Karpas-422 (cell line): ENCODE measurements around the gene RAET1G. TPM values are rescaled to one million over a fixed set of nuclear protein-coding genes. Genes with fewer than 3 reads are reported as not detected.
"Not testable (repeated sequence)": the region's sequence is repeated elsewhere in the genome, so short reads cannot be mapped to it uniquely, and the experiment has no call there.

Source experiments
- DNase-seq: peaks from one replicate; pipeline ENCODE4 v3.0.0-alpha.2; 2015
- H2AFZ ChIP-seq: fragments of 200-600 bp; sonication (generic); 2 replicates; pipeline ENCODE4 v1.6.1; 2014; ENCODE audit warnings: antibody characterized with exemption, low read length, mixed read lengths
- H3K27ac ChIP-seq: fragments of 200-600 bp; sonication (generic); 2 replicates; pipeline ENCODE4 v1.5.1; 2014; ENCODE audit warnings: mild to moderate bottlenecking, low read length, moderate library complexity
- H3K27me3 ChIP-seq: fragments of 200-600 bp; sonication (generic); 2 replicates; pipeline ENCODE4 v1.6.1; 2014; ENCODE audit warnings: low read length, mixed read lengths
- H3K36me3 ChIP-seq: fragments of 200-600 bp; sonication (generic); 2 replicates; pipeline ENCODE4 v1.6.1; 2014; ENCODE audit warnings: low read length, mixed read lengths; ENCODE audit not compliant: insufficient read depth
- H3K4me1 ChIP-seq: fragments of 200-600 bp; sonication (generic); 2 replicates; pipeline ENCODE4 v1.6.1; 2014; ENCODE audit warnings: mild to moderate bottlenecking, low read length, mixed read lengths
- H3K4me2 ChIP-seq: fragments of 200-600 bp; sonication (generic); 2 replicates; pipeline ENCODE4 v1.6.1; 2014; ENCODE audit warnings: low read length, low read depth, mild to moderate bottlenecking; ENCODE audit not compliant: poor library complexity, severe bottlenecking
- H3K4me3 ChIP-seq: fragments of 200-600 bp; sonication (generic); 2 replicates; pipeline ENCODE4 v1.5.1; 2014; ENCODE audit warnings: mild to moderate bottlenecking, antibody characterized with exemption, low read length, mixed read lengths
- H3K79me2 ChIP-seq: fragments of 200-600 bp; sonication (generic); 2 replicates; pipeline ENCODE4 v1.6.1; 2014; ENCODE audit warnings: mild to moderate bottlenecking, low read length, mixed read lengths
- H3K9ac ChIP-seq: fragments of 200-600 bp; sonication (generic); 2 replicates; pipeline ENCODE4 v1.6.0; 2014; ENCODE audit warnings: low read length
- H3K9me2 ChIP-seq: fragments of 200-600 bp; sonication (generic), shearing (Covaris generic); replicated peaks from 2 replicates; pipeline ENCODE4 v1.6.0; 2014; ENCODE audit warnings: mild to moderate bottlenecking, low read length, moderate library complexity; ENCODE audit not compliant: insufficient read depth
- H3K9me3 ChIP-seq: fragments of 300-700, 200-600 bp; sonication (generic); 2 replicates; pipeline ENCODE4 v1.6.1; 2014; ENCODE audit warnings: low read length, mixed read lengths
- H4K20me1 ChIP-seq: fragments of 200-600 bp; sonication (generic); 2 replicates; pipeline ENCODE4 v1.6.1; 2014; ENCODE audit warnings: mild to moderate bottlenecking, antibody characterized with exemption, low read length, low read depth; ENCODE audit not compliant: insufficient read depth
- total RNA-seq: library from RNA; depleted of rRNA; stranded (reverse); fragments of >200 nt; shearing (Covaris generic); gene quantifications from 2 replicates; pipeline ENCODE4 v1.2.3, GENCODE V29; 2014; ENCODE audit warnings: low replicate concordance

RAET1G gene
- total RNA-seq, 1 experiment from 2014 or later, result not detected

DNA sequence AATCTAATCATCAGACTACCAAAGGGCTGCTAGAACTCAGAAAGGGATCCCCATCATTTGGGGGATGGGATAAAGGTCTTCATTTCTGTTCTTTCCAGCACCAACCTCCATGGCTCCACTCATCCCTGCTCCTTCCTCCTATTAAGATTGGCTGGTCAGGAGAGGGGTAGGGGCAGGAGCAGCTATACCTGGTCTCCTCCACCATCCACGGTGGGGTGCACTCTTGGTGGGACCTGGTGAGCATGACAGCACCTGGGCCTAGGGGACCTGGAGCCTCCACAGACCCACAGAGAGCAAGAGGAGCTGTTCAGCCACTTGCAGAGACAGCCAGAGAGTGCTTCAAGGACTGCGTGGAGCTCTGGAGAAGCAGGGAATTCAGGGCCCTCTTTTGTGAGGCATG is 12.7 kb upstream of the RAET1G start:
- Histone ChIP-seq H3K79me2 (no peaks in the 10 kb centered on the region), H2AFZ (no peak overlapping the region), H3K36me3 (no peaks in the 10 kb centered on the region), H3K4me1 (peaks cover 23% of the 10 kb centered on the region), H3K9me3 (no peaks in the 10 kb centered on the region), H3K27me3 (peaks cover 4% of the 10 kb centered on the region; the same call in 1 of the 2 replicates), H3K9ac (no peak overlapping the region), H3K27ac (no peak overlapping the region), H3K4me3 (no peak overlapping the region), H4K20me1 (no peaks in the 10 kb centered on the region), H3K9me2 (no peaks in the 10 kb centered on the region), H3K4me2 (no peak overlapping the region)
- DNase-seq, result peak; percentile 28

DNA sequence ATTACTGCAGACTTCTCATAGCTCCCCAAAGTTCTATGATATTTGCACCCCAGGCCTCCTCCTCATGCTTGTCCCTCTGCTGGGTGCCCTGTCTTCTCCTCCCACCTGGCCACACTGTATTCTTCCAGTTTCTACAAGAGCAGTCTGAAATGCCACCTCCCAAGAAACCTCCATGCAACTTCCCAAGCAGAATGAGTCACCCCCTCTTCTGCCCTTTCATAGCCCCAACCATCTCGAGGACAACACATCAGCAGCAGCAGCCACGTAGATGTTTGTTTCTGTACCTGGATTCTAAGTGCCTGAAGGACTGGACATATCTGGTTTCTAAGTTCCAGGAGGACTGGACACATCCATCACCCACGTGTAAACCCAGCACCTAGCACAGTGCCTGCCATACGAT is 12.3 kb upstream of the RAET1G start:
- Histone ChIP-seq H3K9me3 (no peaks in the 10 kb centered on the region), H3K4me1 (peaks cover 23% of the 10 kb centered on the region), H3K4me2 (no peak overlapping the region), H3K4me3 (no peak overlapping the region; the same call in 1 of the 2 replicates), H3K79me2 (no peaks in the 10 kb centered on the region), H3K9ac (no peak overlapping the region), H3K36me3 (no peaks in the 10 kb centered on the region), H3K9me2 (no peaks in the 10 kb centered on the region), H3K27ac (no peak overlapping the region), H4K20me1 (no peaks in the 10 kb centered on the region), H3K27me3 (peaks cover 3% of the 10 kb centered on the region; the same call in 1 of the 2 replicates), H2AFZ (no peak overlapping the region)
- DNase-seq, result peak; percentile 27

DNA sequence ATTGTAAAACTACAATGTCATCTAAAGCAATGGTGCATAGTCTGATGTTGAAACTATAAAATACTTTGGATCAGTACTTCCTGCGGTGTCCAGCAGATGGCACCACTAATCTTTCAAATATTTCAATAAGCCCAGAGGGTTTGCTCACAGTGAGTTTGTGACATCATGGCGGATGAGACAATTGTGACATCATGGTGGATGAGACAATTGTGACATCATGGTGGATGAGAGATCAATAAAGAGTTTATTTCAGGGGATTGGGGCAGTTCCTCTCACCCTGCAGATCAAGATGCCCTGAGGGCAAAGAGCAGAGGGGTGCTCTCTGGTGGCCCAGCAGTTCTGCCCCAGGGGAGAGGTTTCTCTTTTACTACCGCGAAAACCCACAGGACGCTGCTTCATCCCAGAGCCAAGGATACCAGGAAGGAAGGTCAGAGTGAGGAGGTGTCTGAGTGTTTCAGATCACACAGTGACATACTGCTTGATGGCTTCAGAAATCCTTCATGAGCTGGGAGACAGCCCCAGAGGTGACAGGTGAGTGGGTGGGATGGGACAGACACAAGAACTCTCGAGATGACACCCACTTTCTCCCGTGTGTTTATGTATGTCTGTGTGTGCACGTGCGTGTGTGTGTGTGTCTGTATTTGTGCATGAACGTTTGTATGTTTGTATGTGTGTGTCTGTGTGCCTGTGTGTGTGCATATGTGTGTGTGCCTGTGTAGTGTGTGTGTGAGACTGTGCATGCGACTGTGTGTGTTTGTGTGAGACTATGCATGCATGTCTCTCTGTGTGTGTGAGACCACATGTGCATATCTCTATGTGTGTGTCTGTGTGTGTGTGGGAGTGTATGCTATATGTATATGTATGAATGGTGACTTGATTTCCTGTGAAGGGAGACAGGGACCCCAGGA is 11.6 kb upstream of the RAET1G start:
- H4K20me1 ChIP-seq, result no peaks in the 10 kb centered on the region
- peak overlapping the region; percentile 51 for H3K4me2 ChIP-seq
- H3K36me3 ChIP-seq, result no peaks in the 10 kb centered on the region
- no peaks in the 10 kb centered on the region for H3K79me2 ChIP-seq
- peak overlapping the region; percentile 52 for H3K9ac ChIP-seq
- no peak overlapping the region for H3K27ac ChIP-seq
- H3K4me1 ChIP-seq, result peaks cover 23% of the 10 kb centered on the region
- H2AFZ ChIP-seq, result peak overlapping the region; percentile 55; the same call in 1 of the 2 replicates
- H3K4me3 ChIP-seq, result peak overlapping the region; percentile 50; the same call in 1 of the 2 replicates
- no peaks in the 10 kb centered on the region for H3K9me2 ChIP-seq
- DNase-seq, result peak; percentile 93
- no peaks in the 10 kb centered on the region for H3K9me3 ChIP-seq
- H3K27me3 ChIP-seq, result no peaks in the 10 kb centered on the region

DNA sequence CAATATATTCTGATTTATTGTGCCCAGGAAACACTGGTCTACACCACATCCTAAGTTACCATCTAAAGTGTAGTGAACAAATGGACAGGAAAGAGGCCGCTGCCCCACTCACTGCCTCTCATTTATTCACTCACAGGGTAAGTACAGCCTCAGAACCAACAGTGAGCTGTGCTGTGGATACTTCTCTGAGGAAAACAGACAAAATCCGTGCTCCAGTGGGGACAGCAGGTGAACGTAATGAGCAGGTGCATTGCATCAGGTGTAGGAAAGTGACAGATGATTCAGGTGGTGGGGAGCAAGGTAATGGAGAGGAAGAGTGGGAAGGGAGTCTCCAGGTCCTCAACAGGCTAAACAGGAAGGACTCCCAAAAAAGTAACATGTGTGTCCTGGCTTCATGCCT is 10.5 kb upstream of the RAET1G start:
- no peaks in the 10 kb centered on the region for H3K36me3 ChIP-seq
- no peak for DNase-seq
- no peaks in the 10 kb centered on the region for H3K27me3 ChIP-seq
- H3K9me2 ChIP-seq, result no peaks in the 10 kb centered on the region
- no peaks in the 10 kb centered on the region for H3K9me3 ChIP-seq
- no peak overlapping the region for H3K4me2 ChIP-seq
- no peak overlapping the region for H3K4me3 ChIP-seq
- no peak overlapping the region for H2AFZ ChIP-seq
- no peak overlapping the region for H3K9ac ChIP-seq
- no peaks in the 10 kb centered on the region for H3K79me2 ChIP-seq
- H4K20me1 ChIP-seq, result no peaks in the 10 kb centered on the region
- H3K27ac ChIP-seq, result no peak overlapping the region
- peaks cover 13% of the 10 kb centered on the region for H3K4me1 ChIP-seq

DNA sequence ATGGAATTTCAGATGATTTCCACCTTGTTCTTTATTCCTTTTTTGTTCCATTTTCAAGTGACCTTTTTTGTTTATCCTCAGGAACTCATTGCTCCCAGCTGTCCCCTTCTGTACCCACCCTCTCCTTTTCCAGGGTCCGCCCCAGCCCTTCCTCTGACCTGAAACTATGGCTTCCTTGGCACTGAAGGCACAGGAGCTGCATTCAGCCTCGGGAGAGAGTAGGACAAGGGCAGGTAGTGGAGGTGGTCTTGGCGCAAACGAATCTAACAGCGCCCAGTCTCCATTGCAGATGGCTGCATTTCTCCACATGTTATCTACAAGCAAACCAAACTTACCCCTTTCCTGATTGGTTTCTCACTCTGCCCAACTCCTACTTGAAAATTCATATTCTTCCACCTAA is 10.1 kb upstream of the RAET1G start:
- H3K4me2 ChIP-seq, result no peak overlapping the region
- no peak overlapping the region for H3K9ac ChIP-seq
- H3K4me1 ChIP-seq, result peaks cover 9% of the 10 kb centered on the region
- no peaks in the 10 kb centered on the region for H3K27me3 ChIP-seq
- no peaks in the 10 kb centered on the region for H3K79me2 ChIP-seq
- peak; percentile 35 for DNase-seq
- no peaks in the 10 kb centered on the region for H3K9me3 ChIP-seq
- H2AFZ ChIP-seq, result no peak overlapping the region
- no peaks in the 10 kb centered on the region for H3K36me3 ChIP-seq
- H3K27ac ChIP-seq, result no peak overlapping the region
- no peak overlapping the region for H3K4me3 ChIP-seq
- no peaks in the 10 kb centered on the region for H4K20me1 ChIP-seq
- H3K9me2 ChIP-seq, result no peaks in the 10 kb centered on the region

DNA sequence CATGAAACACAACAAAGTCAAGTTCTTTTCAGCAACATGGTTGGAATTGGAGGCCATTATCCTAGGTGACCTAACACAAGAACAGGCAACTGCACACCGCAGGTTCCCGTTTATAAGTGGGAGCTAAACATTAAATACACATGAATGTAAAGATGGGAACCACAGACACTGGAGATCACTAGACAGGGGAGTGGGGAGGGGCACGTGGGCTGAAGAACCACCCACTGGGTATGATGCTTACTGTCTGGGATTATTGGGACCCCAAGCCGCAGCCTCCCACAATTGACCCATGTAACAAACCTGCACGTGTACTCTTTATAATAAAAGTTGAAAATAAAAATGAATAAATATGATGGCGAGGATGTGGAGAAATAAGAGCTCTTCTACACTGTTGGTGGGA is 8.6 kb upstream of the RAET1G start:
- peak; percentile 27 for DNase-seq

DNA sequence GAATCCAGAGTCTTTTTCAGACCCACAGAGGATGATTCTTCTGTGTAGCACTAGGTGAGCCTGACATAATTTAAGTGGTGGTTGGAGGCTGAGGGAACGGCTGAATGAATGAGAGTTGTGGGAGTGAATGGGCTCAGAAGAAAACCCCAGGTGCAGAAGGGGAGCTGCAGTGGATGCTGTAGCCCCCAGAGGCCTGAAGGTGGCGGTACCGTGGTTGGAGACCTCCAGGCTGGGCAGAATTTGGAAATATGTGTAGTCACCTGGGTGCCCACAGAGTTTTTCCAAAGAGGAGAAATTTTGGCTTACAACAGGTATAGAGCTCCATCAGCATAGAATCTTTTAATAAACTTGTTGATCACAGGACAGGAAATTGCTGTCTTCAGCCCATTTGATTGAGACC is 6.5 kb upstream of the RAET1G start:
- Histone ChIP-seq H3K9ac (no peak overlapping the region), H3K79me2 (no peaks in the 10 kb centered on the region), H2AFZ (no peak overlapping the region), H4K20me1 (no peaks in the 10 kb centered on the region), H3K27me3 (no peaks in the 10 kb centered on the region), H3K4me3 (no peak overlapping the region), H3K27ac (no peak overlapping the region), H3K9me2 (no peaks in the 10 kb centered on the region), H3K4me1 (peaks cover 8% of the 10 kb centered on the region), H3K36me3 (no peaks in the 10 kb centered on the region), H3K4me2 (no peak overlapping the region), H3K9me3 (no peaks in the 10 kb centered on the region)
- peak; percentile 76 for DNase-seq

More for the DNA sequence above, 8.6 kb upstream of the RAET1G start:
- no peaks in the 10 kb centered on the region for H3K9me3 ChIP-seq
- no peak overlapping the region for H3K27ac ChIP-seq
- H3K4me1 ChIP-seq, result peaks cover 7% of the 10 kb centered on the region
- no peak overlapping the region for H2AFZ ChIP-seq
- H4K20me1 ChIP-seq, result no peaks in the 10 kb centered on the region
- no peak overlapping the region for H3K4me2 ChIP-seq
- H3K9me2 ChIP-seq, result no peaks in the 10 kb centered on the region
- no peak overlapping the region for H3K9ac ChIP-seq
- no peaks in the 10 kb centered on the region for H3K27me3 ChIP-seq
- H3K79me2 ChIP-seq, result no peaks in the 10 kb centered on the region
- no peaks in the 10 kb centered on the region for H3K36me3 ChIP-seq
- no peak overlapping the region for H3K4me3 ChIP-seq

DNA sequence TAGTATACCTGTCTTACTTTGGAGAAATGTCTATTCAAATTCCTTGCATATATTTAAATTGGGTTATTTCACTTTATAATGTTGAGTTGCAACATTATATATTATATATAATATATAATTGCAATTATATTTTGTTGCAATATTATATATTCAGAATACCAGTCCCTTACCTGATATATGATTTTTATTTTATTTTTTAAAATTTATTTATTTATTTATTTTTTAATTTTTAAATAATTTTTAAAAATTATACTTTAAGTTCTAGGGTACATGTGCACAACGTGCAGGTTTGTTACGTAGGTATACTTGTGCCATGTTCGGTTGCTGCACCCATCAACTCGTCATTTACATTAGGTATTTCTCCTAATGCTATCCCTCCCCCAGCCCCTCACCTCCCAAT is 4.1 kb upstream of the RAET1G start:
- H3K9me2 ChIP-seq, H3K36me3 ChIP-seq: not testable (repeated sequence)

More for the DNA sequence above, 4.1 kb upstream of the RAET1G start:
- not testable (repeated sequence) for H2AFZ ChIP-seq, H3K79me2 ChIP-seq, H3K9ac ChIP-seq, DNase-seq, H3K27ac ChIP-seq, H3K27me3 ChIP-seq, H3K4me2 ChIP-seq, H3K9me3 ChIP-seq, H4K20me1 ChIP-seq, H3K4me3 ChIP-seq
- H3K4me1 ChIP-seq, result peaks cover 15% of the 10 kb centered on the region
